Adipocyte (in vitro differentiated cells): ENCODE data around the gene FBXL16.
A peak's percentile ranks its signal among the peaks of the same experiment; 100 is the strongest.

Experiments
- DNase-seq: peaks from one replicate; pipeline ENCODE4 v3.0.0-alpha.2; 2015; ENCODE audit warnings: low read depth
- H3K27me3 ChIP-seq: replicated peaks from 2 replicates; pipeline ENCODE4 v1.7.0; 2013; ENCODE audit warnings: mild to moderate bottlenecking, low read length, moderate library complexity; ENCODE audit not compliant: control insufficient read depth, insufficient read depth
- H3K36me3 ChIP-seq: 2 replicates; pipeline ENCODE4 v1.7.0; 2013; ENCODE audit warnings: low read length, mild to moderate bottlenecking, moderate library complexity; ENCODE audit not compliant: control insufficient read depth, insufficient read depth, severe bottlenecking
- H3K4me1 ChIP-seq: 2 replicates; pipeline ENCODE4 v1.7.0; 2013; ENCODE audit warnings: mild to moderate bottlenecking, low read length, moderate library complexity; ENCODE audit not compliant: control insufficient read depth, insufficient read depth
- H3K4me3 ChIP-seq: 2 replicates; pipeline ENCODE4 v1.7.0; 2013; ENCODE audit warnings: mild to moderate bottlenecking, low read length, moderate library complexity
- H3K9ac ChIP-seq: 2 replicates; pipeline ENCODE4 v1.7.0; 2013; ENCODE audit warnings: mild to moderate bottlenecking, low read length, moderate library complexity
- H3K9me3 ChIP-seq: 2 replicates; pipeline ENCODE4 v1.7.0; 2013; ENCODE audit warnings: mild to moderate bottlenecking, low read length, moderate library complexity; ENCODE audit not compliant: control insufficient read depth

FBXL16 gene

DNA sequence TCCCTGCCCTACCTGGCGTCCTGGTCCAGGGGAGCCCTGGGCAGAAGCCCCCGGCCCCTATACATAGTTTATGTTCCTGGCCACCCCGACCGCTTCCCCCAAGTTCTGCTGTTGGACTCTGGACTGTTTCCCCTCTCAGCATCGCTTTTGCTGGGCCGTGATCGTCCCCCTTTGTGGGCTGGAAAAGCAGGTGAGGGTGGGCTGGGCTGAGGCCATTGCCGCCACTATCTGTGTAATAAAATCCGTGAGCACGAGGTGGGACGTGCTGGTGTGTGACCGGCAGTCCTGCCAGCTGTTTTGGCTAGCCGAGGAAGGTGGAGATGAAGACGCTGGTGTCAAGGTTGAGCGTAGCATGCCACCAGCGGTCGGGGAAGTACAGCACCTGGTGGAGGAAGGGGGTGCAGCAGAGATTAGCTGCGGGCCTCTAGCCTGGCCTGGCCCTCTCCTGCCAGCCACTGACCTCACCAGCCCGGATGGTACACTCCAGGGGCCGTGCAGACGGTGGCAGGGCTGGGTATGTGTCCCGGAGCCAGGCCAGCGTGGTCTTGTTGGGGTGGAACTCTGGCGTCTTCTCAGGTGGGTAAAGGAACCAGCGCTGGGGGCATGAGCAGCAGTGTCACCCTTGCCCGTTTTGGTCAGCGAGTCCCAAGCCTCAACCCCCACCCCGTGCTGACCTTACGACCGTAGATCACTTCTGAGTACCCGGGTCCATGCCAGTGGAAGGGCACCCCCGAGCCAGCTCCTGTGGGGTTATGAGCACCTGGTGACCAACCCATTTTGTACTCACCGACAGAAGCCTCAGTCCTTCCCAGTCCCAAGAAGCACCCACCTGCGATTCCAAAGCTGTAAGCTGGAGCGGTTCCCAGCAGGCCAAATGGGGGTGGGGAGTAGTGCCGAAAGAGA is 22.9 kb downstream of the FBXL16 start:
- Histone ChIP-seq H3K4me3 (peak overlapping the region; percentile 83), H3K9ac (peak overlapping the region; percentile 85), H3K36me3 (peaks cover 25% of the 10 kb centered on the region)

GRCh38 chr16:681746-682427 is 23.7 kb downstream of the FBXL16 start:
- peak overlapping the region; percentile 96 for H3K9ac ChIP-seq
- H3K36me3 ChIP-seq = peaks cover 25% of the 10 kb centered on the region
- H3K9me3 ChIP-seq = no peaks in the 10 kb centered on the region
- peak overlapping the region; percentile 91 for H3K4me3 ChIP-seq
- peaks cover 26% of the 10 kb centered on the region for H3K4me1 ChIP-seq
- no peak for DNase-seq
- no peaks in the 10 kb centered on the region for H3K27me3 ChIP-seq

More for the DNA sequence above, 22.9 kb downstream of the FBXL16 start:
- no peaks in the 10 kb centered on the region for H3K27me3 ChIP-seq
- no peak for DNase-seq
- H3K4me1 ChIP-seq = peaks cover 26% of the 10 kb centered on the region
- H3K9me3 ChIP-seq = no peaks in the 10 kb centered on the region

GRCh38 chr16:680967-681745 is 24.4 kb downstream of the FBXL16 start:
- peak; percentile 61 for DNase-seq
- Histone ChIP-seq H3K36me3 (peaks cover 20% of the 10 kb centered on the region), H3K9me3 (no peaks in the 10 kb centered on the region), H3K27me3 (no peaks in the 10 kb centered on the region), H3K4me3 (peak overlapping the region; percentile 91), H3K9ac (peak overlapping the region; percentile 96), H3K4me1 (peaks cover 26% of the 10 kb centered on the region)

DNA sequence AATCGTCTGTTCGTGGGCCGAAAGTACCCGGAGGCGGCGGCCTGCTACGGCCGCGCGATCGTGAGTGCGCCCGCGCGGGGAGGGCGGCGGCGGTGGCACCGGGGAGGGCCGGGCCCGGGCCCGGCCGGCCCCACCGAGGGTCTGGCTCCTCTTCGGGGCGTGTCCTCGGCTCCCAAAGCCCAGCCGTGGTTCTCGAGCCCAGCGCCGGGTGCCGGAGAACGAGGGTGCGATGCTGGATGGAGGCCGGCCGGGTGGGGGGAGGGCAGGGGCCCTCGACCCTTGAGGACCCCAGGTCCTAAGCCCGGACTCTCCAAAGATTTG is 25.0 kb downstream of the FBXL16 start:
- no peak for DNase-seq
- Histone ChIP-seq H3K4me3 (peak overlapping the region; percentile 91), H3K36me3 (peaks cover 20% of the 10 kb centered on the region), H3K4me1 (peaks cover 26% of the 10 kb centered on the region), H3K27me3 (no peaks in the 10 kb centered on the region), H3K9ac (peak overlapping the region; percentile 96), H3K9me3 (no peaks in the 10 kb centered on the region)

DNA sequence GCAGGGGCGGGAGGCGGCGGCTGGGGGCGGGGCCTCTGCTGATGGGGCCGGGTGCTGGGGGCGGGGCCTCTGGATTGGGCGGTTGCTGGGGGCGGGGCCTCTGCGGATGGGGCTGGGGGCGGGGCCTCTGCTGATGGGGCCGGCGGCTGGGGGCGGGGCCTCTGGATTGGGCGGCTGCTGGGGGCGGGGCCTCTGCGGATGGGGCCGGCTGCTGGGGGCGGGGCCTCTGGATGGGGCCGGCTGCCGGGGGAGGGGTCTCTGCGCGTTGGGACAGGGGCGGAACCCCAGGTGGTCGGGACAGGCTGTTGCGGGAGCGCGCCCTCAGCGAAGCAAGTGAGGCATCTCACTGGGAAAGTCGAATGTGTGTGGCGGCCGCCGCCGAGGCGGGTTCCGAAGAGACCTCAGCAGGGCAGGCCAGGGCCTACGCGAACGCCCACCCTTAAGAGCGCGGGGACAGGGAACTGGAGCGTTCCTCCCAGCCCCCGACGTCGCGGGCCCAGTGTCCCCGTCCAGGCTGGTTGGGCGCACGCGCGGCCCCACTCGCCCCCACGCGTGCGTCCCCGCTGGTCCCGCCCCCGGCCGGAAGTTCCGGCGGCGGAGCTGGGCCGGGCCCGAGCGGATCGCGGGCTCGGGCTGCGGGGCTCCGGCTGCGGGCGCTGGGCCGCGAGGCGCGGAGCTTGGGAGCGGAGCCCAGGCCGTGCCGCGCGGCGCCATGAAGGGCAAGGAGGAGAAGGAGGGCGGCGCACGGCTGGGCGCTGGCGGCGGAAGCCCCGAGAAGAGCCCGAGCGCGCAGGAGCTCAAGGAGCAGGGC is 25.6 kb downstream of the FBXL16 start, which contains the start of gene STUB1:
Gene STUB1 (plus strand): TSS at position 597 of the 811 bp plus-strand sequence. CDS start 116 bp downstream, at position 713.
- peak; percentile 96 for DNase-seq
- H3K27me3 ChIP-seq = no peaks in the 10 kb centered on the region
- H3K4me3 ChIP-seq = peak within 1 kb of the TSS; percentile 91
- no peaks in the 10 kb centered on the region for H3K9me3 ChIP-seq
- H3K36me3 ChIP-seq = peaks cover 20% of the 10 kb centered on the region
- H3K9ac ChIP-seq = peak within 1 kb of the TSS; percentile 96
- peaks cover 30% of the 10 kb centered on the region for H3K4me1 ChIP-seq

DNA sequence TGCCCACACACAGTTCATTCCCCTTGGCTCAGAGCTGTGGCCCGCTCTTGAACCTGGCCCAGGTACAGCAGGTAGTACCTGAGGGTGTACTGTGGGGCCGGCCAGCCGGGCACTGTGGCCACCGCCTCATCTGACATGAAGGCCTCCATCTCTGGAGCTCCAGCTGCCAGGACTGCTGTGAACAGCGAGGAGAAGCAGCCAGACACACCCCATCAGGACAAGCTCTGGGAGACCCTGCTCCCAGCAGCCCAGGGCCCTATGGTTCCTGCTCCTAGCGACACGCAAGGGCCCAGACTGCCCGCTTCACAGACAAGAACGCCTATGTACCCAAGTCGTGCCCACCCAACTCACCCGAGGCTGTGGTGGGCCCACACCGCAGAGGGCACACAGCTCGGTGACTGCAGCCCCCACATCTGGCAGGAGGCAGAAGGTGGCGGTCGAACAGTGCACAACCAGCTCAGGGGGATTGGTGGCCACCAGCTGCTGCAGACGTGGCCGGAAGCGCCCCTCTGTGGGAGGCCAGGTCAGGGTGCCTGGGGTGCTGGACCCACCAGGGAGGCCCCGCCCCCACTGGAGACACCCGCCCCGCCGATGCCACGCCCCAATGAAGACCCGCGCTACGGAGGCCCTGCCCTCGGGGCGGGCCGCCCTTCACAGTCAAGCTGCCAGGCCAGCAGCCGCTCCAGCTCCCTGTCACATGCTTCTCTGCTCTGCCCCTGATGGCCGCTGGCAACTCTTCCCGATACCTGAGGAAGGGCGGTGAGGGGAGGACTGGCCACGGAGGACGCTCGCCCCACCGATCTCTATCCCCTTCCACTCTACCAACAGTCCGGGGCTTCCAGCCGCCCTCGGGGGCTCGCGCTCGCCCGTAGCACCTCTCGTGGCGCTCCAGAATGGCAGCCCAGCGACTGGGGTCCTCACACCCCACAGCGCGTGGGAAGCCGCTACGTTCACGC is 26.5 kb downstream of the FBXL16 start:
- peak; percentile 70 for DNase-seq
- no peaks in the 10 kb centered on the region for H3K9me3 ChIP-seq
- H3K36me3 ChIP-seq = peaks cover 20% of the 10 kb centered on the region
- H3K27me3 ChIP-seq = no peaks in the 10 kb centered on the region
- H3K9ac ChIP-seq = peak overlapping the region; percentile 78
- H3K4me3 ChIP-seq = peak overlapping the region; percentile 79
- peaks cover 30% of the 10 kb centered on the region for H3K4me1 ChIP-seq

GRCh38 chr16:678209-678857 is 27.3 kb downstream of the FBXL16 start:
- H3K9ac ChIP-seq = no peak overlapping the region
- H3K36me3 ChIP-seq = peaks cover 27% of the 10 kb centered on the region
- H3K4me3 ChIP-seq = no peak overlapping the region
- no peak for DNase-seq
- H3K9me3 ChIP-seq = no peaks in the 10 kb centered on the region
- H3K4me1 ChIP-seq = peaks cover 27% of the 10 kb centered on the region
- no peaks in the 10 kb centered on the region for H3K27me3 ChIP-seq

DNA sequence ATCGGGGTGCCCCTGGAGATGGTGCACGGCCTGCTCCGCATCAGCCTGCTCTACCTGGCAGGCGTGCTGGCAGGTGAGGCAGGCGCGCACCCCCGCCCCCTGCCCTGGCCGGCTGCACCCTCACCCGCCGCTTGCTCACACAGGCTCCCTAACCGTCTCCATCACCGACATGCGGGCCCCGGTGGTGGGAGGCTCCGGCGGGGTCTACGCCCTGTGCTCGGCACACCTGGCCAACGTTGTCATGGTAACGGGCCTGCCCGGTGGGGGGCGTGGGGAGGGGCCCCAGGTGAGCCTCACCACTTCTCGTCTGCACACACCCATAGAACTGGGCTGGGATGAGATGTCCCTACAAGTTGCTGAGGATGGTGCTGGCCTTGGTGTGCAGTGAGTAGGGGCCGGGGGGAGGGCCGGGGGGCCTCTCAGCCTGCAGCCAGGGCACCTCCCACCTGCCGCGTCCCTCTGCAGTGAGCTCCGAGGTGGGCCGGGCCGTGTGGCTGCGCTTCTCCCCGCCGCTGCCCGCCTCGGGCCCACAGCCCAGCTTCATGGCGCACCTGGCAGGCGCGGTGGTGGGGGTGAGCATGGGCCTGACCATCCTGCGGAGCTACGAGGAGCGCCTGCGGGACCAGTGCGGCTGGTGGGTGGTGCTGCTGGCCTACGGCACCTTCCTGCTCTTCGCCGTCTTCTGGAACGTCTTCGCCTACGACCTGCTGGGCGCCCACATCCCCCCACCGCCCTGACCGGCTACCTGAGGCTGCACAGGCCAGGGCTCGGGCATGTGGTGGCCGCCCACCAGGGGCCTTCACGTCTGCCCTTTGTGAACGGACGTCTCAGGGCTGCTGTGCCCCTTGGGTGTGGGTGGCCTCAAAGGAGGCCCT is 28.0 kb downstream of the FBXL16 start:
- Histone ChIP-seq H3K9me3 (no peaks in the 10 kb centered on the region), H3K27me3 (no peaks in the 10 kb centered on the region), H3K4me3 (no peak overlapping the region), H3K36me3 (peaks cover 28% of the 10 kb centered on the region), H3K4me1 (peaks cover 19% of the 10 kb centered on the region), H3K9ac (no peak overlapping the region)
- no peak for DNase-seq

DNA sequence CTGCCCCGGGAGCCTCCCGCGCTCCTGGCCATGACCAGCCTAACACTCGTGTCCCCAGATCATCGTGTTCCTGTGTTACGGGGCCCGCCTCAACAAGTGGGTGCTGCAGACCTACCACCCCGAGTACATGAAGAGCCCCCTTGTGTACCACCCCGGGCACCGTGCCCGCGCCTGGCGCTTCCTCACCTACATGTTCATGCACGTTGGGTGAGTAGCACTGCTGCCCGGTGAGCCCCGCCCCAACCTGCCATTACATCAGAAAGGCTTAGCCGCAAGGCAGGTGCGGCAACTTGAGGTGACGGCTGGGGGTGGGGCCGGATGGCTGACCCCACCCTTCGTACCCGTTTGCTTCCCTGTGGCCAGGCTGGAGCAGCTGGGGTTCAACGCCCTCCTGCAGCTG is 28.7 kb downstream of the FBXL16 start:
- Histone ChIP-seq H3K9ac (no peak overlapping the region), H3K4me3 (no peak overlapping the region), H3K4me1 (peaks cover 12% of the 10 kb centered on the region), H3K9me3 (no peaks in the 10 kb centered on the region), H3K27me3 (no peaks in the 10 kb centered on the region), H3K36me3 (peaks cover 28% of the 10 kb centered on the region)
- no peak for DNase-seq
